ENCODE results near the gene TMEM252. TPM values are rescaled to one million over a fixed set of nuclear protein-coding genes. Genes with fewer than 3 reads are reported as not detected.

TMEM252 gene
- total RNA-seq, result not detected
- long read RNA-seq, result 0 reads

- intact Hi-C loops (cut with DNase I), result no loop called here
- DNase-seq (ENCODE audit: low spot score), result no peak
Measured at GRCh38 chr9:68540712-68541535, at the start of gene TMEM252. TSS of gene TMEM252 (minus strand) at chr9:68540883. CDS start at chr9:68540814, 69 bp downstream.

DNA sequence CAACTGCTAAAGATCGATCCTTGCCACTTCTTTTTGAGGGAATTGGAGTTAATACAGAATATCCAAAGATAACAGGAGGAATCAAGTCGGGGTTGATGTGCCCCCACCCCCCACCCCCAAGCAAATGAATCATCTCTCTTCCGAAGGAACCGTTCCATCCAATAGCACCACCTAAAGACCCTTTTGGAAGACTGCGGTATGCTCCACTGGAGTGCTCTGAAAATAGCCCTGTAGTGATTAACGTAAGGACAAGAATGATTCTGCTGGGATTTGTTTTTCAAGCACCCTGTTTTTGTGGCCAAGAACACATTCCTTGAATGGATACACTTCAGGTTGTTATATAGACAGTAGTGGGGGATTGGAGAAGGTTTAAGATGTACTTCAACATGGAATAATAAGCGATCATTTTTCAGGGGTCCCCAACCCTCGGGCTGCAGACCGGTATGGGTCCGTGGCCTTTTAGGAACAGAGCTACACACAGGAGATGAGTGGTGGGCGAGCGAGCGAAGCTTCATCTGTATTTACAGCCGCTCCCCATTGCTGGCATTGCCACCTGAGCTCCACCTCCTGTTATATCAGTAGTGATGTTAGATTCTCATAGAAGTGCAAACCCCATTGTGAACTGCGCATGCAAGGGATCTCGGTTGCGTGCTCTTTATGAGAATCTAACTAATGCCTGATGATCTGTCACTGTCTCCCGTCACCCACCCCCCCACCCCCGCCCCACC, 44.5 kb upstream of the TMEM252 start:
- intact Hi-C loops (cut with DNase I), result no loop called here
- DNase-seq (ENCODE audit: low spot score), result no peak

GRCh38 chr9:68584189-68585033, 43.7 kb upstream of the TMEM252 start:
- peak; percentile 93 for DNase-seq (ENCODE audit: low spot score)
- intact Hi-C loops (cut with DNase I), result loop anchor here (1.0 to 5.0 kb wide), 5 partner anchors 98 to 443 kb away; a partner anchor contains a TSS

DNA sequence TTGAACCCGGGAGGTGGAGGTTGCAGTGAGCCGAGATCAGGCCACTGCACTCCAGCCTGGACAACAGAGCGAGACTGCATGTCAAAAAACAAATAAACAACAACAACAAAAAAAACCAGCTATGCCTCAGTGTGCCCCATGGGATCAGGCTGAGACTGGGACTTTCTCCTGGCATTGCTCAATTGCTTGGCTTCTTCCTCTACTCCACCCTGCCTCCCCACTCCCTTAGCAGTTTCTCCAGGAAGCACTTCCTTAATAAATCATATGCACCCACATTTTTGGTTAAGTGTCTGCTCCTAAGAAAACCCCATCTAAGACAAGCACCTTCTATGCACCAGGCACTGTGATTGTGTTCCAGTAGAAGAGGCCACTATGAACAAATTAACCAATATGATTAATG, 41.0 kb upstream of the TMEM252 start:
- DNase-seq (ENCODE audit: low spot score), result no peak
- intact Hi-C loops (cut with DNase I), result loop anchor here (5.0 kb wide), 4 partner anchors 101 to 446 kb away; a partner anchor contains a TSS

DNA sequence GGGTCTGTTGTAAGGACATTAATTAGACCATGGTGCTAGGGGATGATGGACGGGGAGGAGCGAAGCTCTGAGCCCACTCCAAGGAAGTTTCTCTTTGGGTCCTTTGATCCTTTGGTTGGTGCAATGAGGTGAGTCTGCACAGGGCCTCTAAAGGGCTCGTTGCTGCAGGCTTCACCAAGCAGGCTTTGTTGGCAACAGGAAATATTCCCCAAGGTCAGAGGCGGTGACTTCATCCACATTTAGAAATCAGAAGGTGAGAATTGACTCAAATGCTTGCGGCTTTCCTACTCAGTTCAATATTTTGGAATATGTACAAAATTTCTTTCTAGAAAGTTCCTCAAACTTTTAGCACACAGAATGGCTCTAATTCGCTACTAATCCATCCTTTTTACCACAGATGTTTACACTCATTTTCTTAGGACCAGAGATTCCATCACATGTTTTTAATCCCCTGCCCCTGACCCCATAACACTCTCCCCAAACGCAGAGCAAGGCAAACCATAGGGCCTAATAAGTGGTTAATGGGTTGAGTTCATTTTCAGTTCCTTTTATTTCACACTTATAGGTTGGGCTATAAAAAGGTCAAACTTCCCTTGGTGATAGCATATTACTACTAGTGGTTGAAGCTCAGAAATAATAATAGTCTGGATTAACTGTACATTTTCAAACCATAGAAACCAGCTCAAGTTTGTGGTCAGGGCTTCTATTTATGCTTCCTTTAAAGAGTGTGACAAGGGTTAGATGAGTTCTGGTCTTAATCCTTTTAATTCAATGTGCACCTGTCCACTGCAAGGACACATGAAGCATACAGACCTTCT, 37.3 kb upstream of the TMEM252 start:
- no peak for DNase-seq (ENCODE audit: low spot score)
- intact Hi-C loops (cut with DNase I), result no loop called here

GRCh38 chr9:68575817-68576216, 35.1 kb upstream of the TMEM252 start:
- no peak for DNase-seq (ENCODE audit: low spot score)
- intact Hi-C loops (cut with DNase I), result no loop called here

DNA sequence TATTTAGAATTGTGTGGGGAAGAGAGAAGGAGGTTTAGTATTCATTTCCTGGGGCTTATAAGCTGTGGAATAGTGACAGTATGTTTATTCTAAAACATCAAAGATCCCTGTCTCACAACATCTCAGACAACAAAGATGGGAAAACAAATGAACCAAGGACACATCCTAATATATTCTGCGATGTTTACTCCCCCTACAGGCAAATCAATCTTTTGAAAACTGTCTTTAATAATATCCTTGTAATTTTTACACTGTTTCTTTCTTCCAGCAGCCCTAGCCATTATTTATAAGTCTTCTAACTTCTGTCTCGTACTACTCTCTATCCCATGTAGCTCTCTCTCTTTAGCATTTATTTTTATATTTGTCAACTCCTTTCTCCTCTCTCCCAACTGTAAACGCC, 33.5 kb upstream of the TMEM252 start:
- no peak for DNase-seq (ENCODE audit: low spot score)
- intact Hi-C loops (cut with DNase I), result no loop called here

DNA sequence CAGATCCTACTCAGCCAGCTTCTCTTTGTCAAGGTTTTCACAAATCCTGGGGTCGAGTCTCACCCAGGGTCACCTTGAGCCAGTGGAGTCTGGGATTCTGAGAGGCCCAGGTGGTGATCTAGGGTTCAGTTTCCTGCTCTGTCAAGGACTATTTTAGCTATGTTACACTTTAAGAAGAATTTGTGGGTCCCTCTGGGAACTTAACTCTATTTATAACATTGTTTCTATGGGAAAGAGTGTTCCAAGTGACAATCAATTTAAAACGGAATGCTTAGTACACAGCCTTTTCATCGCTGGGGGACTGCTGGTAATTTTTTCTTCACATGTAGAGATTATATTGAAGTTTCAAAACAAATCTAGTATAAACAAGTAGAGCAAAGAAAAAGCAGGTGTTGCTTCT, 26.9 kb upstream of the TMEM252 start:
- intact Hi-C loops (cut with DNase I), result loop anchor here (5.0 kb wide), 2 partner anchors 35 to 60 kb away; no protein-coding TSS in a partner anchor
- DNase-seq (ENCODE audit: low spot score), result no peak

DNA sequence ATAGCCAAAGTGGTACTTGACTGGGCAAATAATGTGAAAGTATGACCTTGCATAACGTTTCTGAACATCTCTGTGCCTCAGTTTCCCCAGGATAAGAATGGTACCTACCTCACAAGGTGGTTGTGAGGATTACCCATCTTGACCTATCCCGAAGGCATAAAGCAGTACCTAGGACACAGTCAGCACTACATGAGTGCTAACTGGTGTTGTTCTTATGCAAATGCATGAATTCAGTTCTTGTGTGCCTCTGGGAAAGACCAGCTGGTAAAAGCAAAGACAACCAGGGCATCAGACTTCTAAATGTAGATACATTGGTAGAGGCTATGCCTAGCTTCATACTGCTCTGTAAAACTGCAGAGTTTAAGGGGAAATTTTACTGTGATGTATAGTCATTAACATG, 21.8 kb upstream of the TMEM252 start:
- DNase-seq (ENCODE audit: low spot score), result no peak
- intact Hi-C loops (cut with DNase I), result no loop called here

GRCh38 chr9:68560071-68560844, 19.6 kb upstream of the TMEM252 start:
- intact Hi-C loops (cut with DNase I), result no loop called here
- DNase-seq (ENCODE audit: low spot score), result peak; percentile 86

DNA sequence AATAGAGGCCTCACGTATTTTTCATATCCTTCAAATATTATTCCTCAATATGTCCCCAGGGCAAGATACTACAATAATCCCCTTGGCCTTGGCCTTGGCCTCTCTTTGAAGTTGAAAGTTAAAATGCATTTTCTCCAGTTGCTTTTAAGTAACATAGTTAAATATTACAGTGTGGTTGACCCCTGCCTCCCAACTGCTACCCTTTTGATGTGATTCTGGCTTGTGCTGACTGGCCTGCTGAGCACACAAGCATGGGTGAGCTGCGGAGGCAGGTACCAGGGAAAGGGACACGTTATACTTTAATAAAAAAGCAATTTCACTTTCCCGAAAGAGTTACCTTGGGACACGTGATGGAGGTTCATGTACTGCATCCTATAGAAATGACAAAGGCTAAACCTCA, 17.9 kb upstream of the TMEM252 start:
- intact Hi-C loops (cut with DNase I), result no loop called here
- DNase-seq (ENCODE audit: low spot score), result no peak

DNA sequence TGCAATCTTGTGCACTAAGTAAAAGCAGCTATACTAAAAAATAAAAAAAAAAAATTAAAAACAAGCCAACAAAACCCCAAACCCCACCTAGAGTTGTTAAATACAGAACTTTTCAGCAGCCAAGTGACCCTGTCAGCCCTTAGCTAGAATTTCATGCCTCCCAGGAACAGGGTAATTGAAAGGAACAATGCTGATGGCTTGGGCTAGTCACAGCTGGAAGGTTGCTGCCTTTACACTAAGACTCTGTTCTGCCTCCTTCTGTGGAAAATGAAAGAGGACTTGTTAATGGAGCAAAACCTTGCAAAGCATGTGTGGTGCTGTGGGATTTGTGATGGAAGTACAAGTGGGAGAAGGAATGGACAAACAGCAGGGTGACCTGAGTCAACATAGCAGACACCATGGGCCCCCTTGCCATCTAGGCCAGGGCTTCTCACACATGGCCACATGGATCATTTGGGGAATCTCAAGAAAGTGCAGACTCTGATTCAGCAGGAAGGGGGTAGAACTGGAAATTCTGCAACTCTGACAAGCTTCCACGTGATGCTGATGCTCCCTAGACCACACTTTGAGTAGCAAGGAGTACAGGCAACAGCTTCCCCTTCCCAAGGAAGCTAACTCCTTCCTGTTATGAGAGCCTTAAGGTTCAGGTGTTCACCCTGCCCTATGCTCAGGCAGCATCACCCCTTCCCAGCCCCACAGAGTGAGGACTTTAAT, 14.9 kb upstream of the TMEM252 start:
- DNase-seq (ENCODE audit: low spot score), result no peak
- intact Hi-C loops (cut with DNase I), result no loop called here

DNA sequence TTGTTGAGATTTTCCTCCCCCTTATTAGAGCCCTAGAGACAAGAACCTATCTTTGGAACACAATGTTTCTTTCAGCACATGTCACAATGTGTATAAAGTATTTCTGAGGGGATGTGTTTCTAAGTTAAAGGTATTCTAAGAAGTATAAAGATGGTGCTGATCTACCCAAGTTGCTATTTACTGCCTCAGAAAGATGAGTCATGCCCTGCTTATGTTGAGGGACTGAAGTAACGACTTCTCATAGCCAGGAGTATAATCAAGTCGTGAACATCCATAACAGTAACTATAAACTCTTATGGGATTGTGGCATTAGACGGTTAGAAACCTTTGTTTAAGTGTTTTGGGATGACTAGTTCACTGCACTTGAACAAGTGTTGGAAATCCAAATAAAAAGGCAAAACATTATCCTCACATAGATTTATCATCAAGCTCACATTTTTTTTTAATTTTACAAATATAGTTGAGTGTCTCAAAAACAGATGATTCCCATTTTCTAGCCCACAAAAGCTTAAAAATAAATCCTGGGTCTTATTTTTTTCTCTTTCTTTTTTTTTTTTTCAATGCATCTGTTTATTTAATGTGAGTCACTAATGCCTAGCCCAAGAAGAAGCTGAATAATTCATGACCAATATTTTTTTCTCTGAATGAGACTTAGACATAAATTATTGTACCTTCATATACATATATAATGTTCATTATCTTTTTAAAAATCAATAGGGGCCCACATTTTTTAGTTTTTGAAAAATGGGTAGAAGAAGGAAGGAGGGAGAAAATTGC, 12.2 kb upstream of the TMEM252 start:
- DNase-seq (ENCODE audit: low spot score), result no peak
- intact Hi-C loops (cut with DNase I), result loop anchor here (2.0 kb wide), 1 partner anchor 32 kb away; no protein-coding TSS in a partner anchor

- no peak for DNase-seq (ENCODE audit: low spot score)
- intact Hi-C loops (cut with DNase I), result no loop called here
Measured at GRCh38 chr9:68551191-68551590, 10.5 kb upstream of the TMEM252 start.

GRCh38 chr9:68548241-68548640, 7.6 kb upstream of the TMEM252 start:
- DNase-seq (ENCODE audit: low spot score), result no peak
- intact Hi-C loops (cut with DNase I), result no loop called here

DNA sequence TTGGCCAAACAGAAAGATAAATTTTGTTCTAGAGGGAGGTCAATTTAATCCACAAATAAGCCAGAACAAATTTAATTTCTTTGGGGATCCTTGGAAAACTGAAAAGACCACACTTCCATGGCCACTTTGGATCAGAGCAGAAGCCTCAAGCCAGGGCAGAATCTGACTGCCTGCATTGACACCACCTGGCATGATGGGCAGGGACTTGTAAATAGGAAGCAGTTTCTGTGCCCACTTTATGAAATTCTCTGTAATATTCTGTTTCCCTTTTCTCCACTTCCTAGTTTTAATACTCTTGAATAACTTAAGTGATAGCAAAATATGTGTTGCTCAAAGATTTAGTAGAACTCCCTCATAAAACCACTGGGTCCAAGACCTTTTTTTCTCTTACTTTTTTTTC, 6.7 kb upstream of the TMEM252 start:
- no peak for DNase-seq (ENCODE audit: low spot score)
- intact Hi-C loops (cut with DNase I), result no loop called here

Measured in cardiac septum (tissue), 1 donor.